Gastrocnemius medialis (tissue), 4 donors: ENCODE results near the gene SYCN. TPM values are rescaled to one million over a fixed set of nuclear protein-coding genes. Genes with fewer than 3 reads are reported as not detected.

ENCODE experiments used
- ATAC-seq, 2 donors: fragments of 150-250 bp; one replicate each; pipeline ENCODE4 v1.9.1; 2016
- DNase-seq, 2 donors: peaks; one replicate each; pipeline ENCODE4 v3.0.0-alpha.2; 2019
- H3K27ac ChIP-seq, 4 donors: fragments of 200-600 bp; sonication (generic); 1 replicate in 1 of 4; 2 replicates in 3 of 4; pipeline ENCODE4 v1.5.1; 2016 to 2018; ENCODE audit warnings: mild to moderate bottlenecking in 2 of 4, moderate library complexity in 1 of 4
- H3K27me3 ChIP-seq, 3 donors: fragments of 200-600 bp; sonication (generic) in 2 of 3; 1 replicate in 1 of 3; 2 replicates in 2 of 3; pipeline versions ENCODE4 v1.5.1 to v1.6.0; 2016 to 2019; ENCODE audit warnings: mild to moderate bottlenecking in 1 of 3, moderate library complexity in 1 of 3
- H3K36me3 ChIP-seq, 2 donors: fragments of 200-600 bp; sonication (generic) in 1 of 2; one replicate each; pipeline ENCODE4 v1.5.1; 2017 to 2018
- H3K4me1 ChIP-seq, 2 donors: fragments of 200-600 bp; sonication (generic) in 1 of 2; one replicate each; pipeline ENCODE4 v1.5.1; 2016 to 2017; ENCODE audit warnings: mild to moderate bottlenecking in 2 of 2
- H3K4me3 ChIP-seq, 4 donors: fragments of 200-600 bp; sonication (generic) in 3 of 4; 1 replicate in 1 of 4; 2 replicates in 3 of 4; pipeline ENCODE4 v1.5.1; 2016 to 2019; ENCODE audit warnings: mild to moderate bottlenecking in 2 of 4
- H3K9me3 ChIP-seq, 3 donors: fragments of 200-600 bp; sonication (generic) in 2 of 3; 1 replicate in 1 of 3; 2 replicates in 2 of 3; pipeline ENCODE4 v1.5.1; 2016 to 2019
- CTCF ChIP-seq, 5 experiments: fragments of 450-650 bp in 3 of 5; fragments of 200-600 bp in 2 of 5; sonication (generic) in 2 of 5; IDR thresholded peaks in 4 of 5; conservative IDR thresholded peaks in 1 of 5; 1 replicate in 4 of 5; 2 replicates in 1 of 5; pipeline ENCODE4 v1.5.1; 2016 to 2019; ENCODE audit warnings: antibody characterized with exemption in 5 of 5, mild to moderate bottlenecking in 3 of 5, moderate library complexity in 3 of 5
- POLR2A ChIP-seq, 2 donors: fragments of 450-650 bp; IDR thresholded peaks; one replicate each; pipeline ENCODE4 v1.6.1; 2017; ENCODE audit warnings: antibody characterized with exemption in 2 of 2, mild to moderate bottlenecking in 2 of 2, moderate library complexity in 2 of 2
- in situ Hi-C, 4 donors: fragments of 200-750 bp; cut with MboI; loops; one replicate each; pipeline versions ENCODE4 v1.15.0 to v1.8.0; 2017; ENCODE audit warnings: low sequenced_read_pairs in 4 of 4
- intact Hi-C: fragments of 100-400 bp; cut with DNase I; formaldehyde crosslinking; loops from one replicate; pipeline ENCODE4 v1.15.1; 2023; ENCODE audit warnings: low total_unique reads
- total RNA-seq, 4 donors: library from RNA; depleted of rRNA; stranded (reverse); fragments of >200 nt; gene quantifications; one replicate each; pipeline versions ENCODE4 v1.1.0 to v1.2.3, GENCODE V29; 2016

Gene SYCN
- total RNA-seq, 4 donors from 2014 or later: not detected

- in situ Hi-C loops: no loop called here
- intact Hi-C loops: no loop called here
- DNase-seq (no peak), ATAC-seq (no peak)
- Histone ChIP-seq H3K36me3 (peaks cover 0 to 3% of the 10 kb centered on the region in 2 donors), H3K9me3 (no peaks in the 10 kb centered on the region), H3K4me1 (no peaks in the 10 kb centered on the region), H3K27me3 (no peaks in the 10 kb centered on the region), H3K4me3 (no peak overlapping the region), H3K27ac (no peak overlapping the region)
- TF ChIP-seq POLR2A (IDR thresholded peaks at IDR 0.05) (no peak), CTCF (IDR thresholded peaks at IDR 0.05 in 4 of 5, conservative IDR thresholded peaks at IDR 0.05 in 1 of 5) (no peak)
Measured at GRCh38 chr19:39171479-39172465, 32.3 kb downstream of the SYCN start.

DNA sequence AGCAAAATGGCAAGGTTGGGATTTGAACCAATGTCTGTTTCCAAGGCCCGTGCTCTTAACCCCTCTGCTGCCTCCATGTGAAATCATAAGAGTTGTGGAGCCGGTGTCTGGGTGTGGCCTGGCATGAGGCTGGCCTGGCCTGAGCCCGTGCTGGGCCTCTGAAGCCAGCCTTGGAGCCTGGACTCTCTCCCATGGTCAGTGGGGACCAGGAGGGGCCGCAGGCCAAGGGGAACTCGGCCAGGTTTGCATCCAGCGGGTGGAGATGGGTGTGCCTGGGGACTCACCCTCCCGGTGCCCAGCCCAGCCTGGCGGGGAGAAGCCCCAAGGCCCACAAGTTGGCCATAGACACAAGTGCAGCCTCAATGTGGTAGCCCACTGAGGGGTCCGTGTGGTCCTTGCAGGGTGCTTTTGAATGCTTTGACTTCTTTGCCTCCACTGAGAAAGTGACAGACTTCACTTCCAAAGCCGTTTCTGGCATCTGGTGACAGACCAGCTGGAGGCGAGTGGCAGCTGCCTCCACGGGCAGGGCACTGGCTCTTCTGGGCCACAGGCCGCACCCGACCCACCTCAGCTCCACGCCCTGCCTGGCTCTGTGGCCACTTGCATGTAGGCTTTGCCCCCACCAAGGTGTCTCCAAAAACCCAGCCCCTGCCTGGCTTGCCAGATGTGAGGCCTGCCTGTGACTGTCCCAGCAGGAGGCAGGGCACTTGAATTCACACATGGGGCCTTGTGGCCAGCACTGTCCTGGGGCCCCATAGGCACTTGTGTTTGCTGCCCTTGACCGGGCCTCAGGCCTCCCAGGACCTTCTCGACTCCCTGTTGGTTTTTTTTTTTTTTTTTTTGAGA is 33.5 kb downstream of the SYCN start:
- TF ChIP-seq CTCF (IDR thresholded peaks at IDR 0.05 in 4 of 5, conservative IDR thresholded peaks at IDR 0.05 in 1 of 5) (no peak), POLR2A (IDR thresholded peaks at IDR 0.05) (no peak)
- Histone ChIP-seq H3K36me3 (no peaks in the 10 kb centered on the region), H3K4me3 (no peak overlapping the region), H3K9me3 (no peaks in the 10 kb centered on the region), H3K4me1 (no peaks in the 10 kb centered on the region), H3K27ac (no peak overlapping the region), H3K27me3 (no peaks in the 10 kb centered on the region)
- no peak for ATAC-seq
- DNase-seq: no peak
- intact Hi-C loops (no loop called here), in situ Hi-C loops (no loop called here)

- no peaks in the 10 kb centered on the region for H3K36me3 ChIP-seq
- in situ Hi-C loops: no loop called here
Measured at GRCh38 chr19:39169143-39169810, 34.8 kb downstream of the SYCN start.

More at GRCh38 chr19:39169143-39169810, 34.8 kb downstream of the SYCN start:
- ATAC-seq (no peak), DNase-seq (no peak)
- intact Hi-C loops: no loop called here
- no peak overlapping the region for H3K27ac ChIP-seq
- no peaks in the 10 kb centered on the region for H3K9me3 ChIP-seq
- no peaks in the 10 kb centered on the region for H3K27me3 ChIP-seq
- H3K4me1 ChIP-seq: no peaks in the 10 kb centered on the region
- TF ChIP-seq CTCF (IDR thresholded peaks at IDR 0.05 in 4 of 5, conservative IDR thresholded peaks at IDR 0.05 in 1 of 5): no peak
- no peak for TF ChIP-seq POLR2A (IDR thresholded peaks at IDR 0.05)
- H3K4me3 ChIP-seq: no peak overlapping the region
